GM23338 (cell line): ENCODE results near the gene MTCL3.

Experiments
- ATAC-seq: fragments of 200-7000 bp; cut with Tn5 transposase; 3 replicates; pipeline ENCODE4 v1.9.1; 2020
- DNase-seq: peaks from one replicate; pipeline ENCODE4 v3.0.0-alpha.2; 2015; ENCODE audit warnings: low spot score
- H2AFZ ChIP-seq: fragments of 200-600 bp; sonication (generic); 2 replicates; pipeline ENCODE4 v1.8.0; 2016; ENCODE audit warnings: antibody characterized with exemption, mild to moderate bottlenecking, moderate library complexity
- H3F3A ChIP-seq: fragments of 200-600 bp; sonication (generic); replicated peaks from 2 replicates; pipeline ENCODE4 v1.8.0; 2017; ENCODE audit warnings: antibody characterized with exemption, mixed run types, low read depth
- H3K27ac ChIP-seq: fragments of 200-600 bp; sonication (generic); 2 replicates; pipeline ENCODE4 v1.6.1; 2016; ENCODE audit warnings: low read depth
- H3K27me3 ChIP-seq: fragments of 200-600 bp; sonication (generic); 2 replicates; pipeline ENCODE4 v1.8.0; 2016; ENCODE audit warnings: mild to moderate bottlenecking, mixed run types, moderate library complexity; ENCODE audit not compliant: insufficient read depth
- H3K36me3 ChIP-seq: fragments of 200-600 bp; sonication (generic); 2 replicates; pipeline ENCODE4 v1.8.0; 2016; ENCODE audit warnings: mild to moderate bottlenecking; ENCODE audit not compliant: insufficient read depth
- H3K4me1 ChIP-seq: fragments of 200-600 bp; sonication (generic); 2 replicates; pipeline ENCODE4 v1.8.0; 2016; ENCODE audit warnings: mild to moderate bottlenecking, moderate library complexity; ENCODE audit not compliant: insufficient read depth
- H3K4me2 ChIP-seq: fragments of 200-600 bp; sonication (generic); 2 replicates; pipeline ENCODE4 v1.7.1; 2017; ENCODE audit warnings: mixed run types
- H3K4me3 ChIP-seq: fragments of 200-600 bp; sonication (generic); 2 replicates; pipeline ENCODE4 v1.6.1; 2016; ENCODE audit warnings: mixed run types
- H3K79me2 ChIP-seq: fragments of 200-600 bp; sonication (generic); replicated peaks from 2 replicates; pipeline ENCODE4 v1.8.0; 2017; ENCODE audit warnings: mild to moderate bottlenecking; ENCODE audit not compliant: insufficient read depth
- H3K9me2 ChIP-seq: fragments of 200-600 bp; sonication (generic); 2 replicates; pipeline ENCODE4 v1.8.0; 2017; ENCODE audit not compliant: insufficient read depth
- H4K20me1 ChIP-seq: fragments of 200-600 bp; sonication (generic); replicated peaks from 2 replicates; pipeline ENCODE4 v1.8.0; 2017; ENCODE audit warnings: mild to moderate bottlenecking; ENCODE audit not compliant: insufficient read depth
- H3K27ac Mint-ChIP-seq: 2 replicates; pipeline ENCODE4 v1.8.0; 2020; ENCODE audit warnings: inconsistent platforms, mild to moderate bottlenecking, moderate library complexity, mixed read lengths
- H3K27me3 Mint-ChIP-seq: 3 replicates; pipeline ENCODE4 v1.8.0; 2022; ENCODE audit warnings: low read depth, mild to moderate bottlenecking, moderate library complexity, mixed read lengths, inconsistent platforms; ENCODE audit not compliant: insufficient read depth, poor library complexity
- H3K36me3 Mint-ChIP-seq: 3 replicates; pipeline ENCODE4 v1.8.0; 2021; ENCODE audit warnings: low read depth, mild to moderate bottlenecking, inconsistent platforms, moderate library complexity, mixed read lengths
- H3K4me1 Mint-ChIP-seq: 3 replicates; pipeline ENCODE4 v1.8.0; 2020; ENCODE audit warnings: mild to moderate bottlenecking, inconsistent platforms, mixed read lengths
- H3K4me3 Mint-ChIP-seq: 3 replicates; pipeline ENCODE4 v1.8.0; 2021; ENCODE audit warnings: moderate library complexity, mild to moderate bottlenecking, inconsistent platforms, mixed read lengths
- H3K9me3 Mint-ChIP-seq: 3 replicates; pipeline ENCODE4 v1.8.0; 2020; ENCODE audit warnings: moderate library complexity, mild to moderate bottlenecking, inconsistent platforms, mixed read lengths
- CREB1 ChIP-seq: fragments of 250-450 bp; sonication (Bioruptor Pico); IDR thresholded peaks from 2 replicates; pipeline ENCODE4 v1.5.0; 2020; ENCODE audit warnings: low read depth, mild to moderate bottlenecking, moderate library complexity
- CTCF ChIP-seq, 2 experiments: fragments of 200-600 bp in 1 of 2; sonication (generic) in 1 of 2; conservative IDR thresholded peaks; 2 replicates each; pipeline versions ENCODE4 v1.5.1 to v1.6.1; 2016 to 2017; ENCODE audit warnings: antibody characterized with exemption in 2 of 2, low read depth in 2 of 2, mild to moderate bottlenecking in 2 of 2, moderate library complexity in 1 of 2
- ETS1 ChIP-seq: IDR thresholded peaks from 2 replicates; pipeline ENCODE4 v1.6.1; 2016; ENCODE audit warnings: antibody characterized with exemption
- JUNB ChIP-seq: IDR thresholded peaks from one replicate; pipeline ENCODE4 v1.6.1; 2016; ENCODE audit warnings: antibody characterized with exemption; ENCODE audit not compliant: unreplicated experiment
- NANOG ChIP-seq: IDR thresholded peaks from 2 replicates; pipeline ENCODE4 v1.6.1; 2016; ENCODE audit warnings: antibody characterized with exemption, borderline replicate concordance
- STAT1 ChIP-seq: IDR thresholded peaks from one replicate; pipeline ENCODE4 v1.6.1; 2016; ENCODE audit warnings: antibody characterized with exemption; ENCODE audit not compliant: unreplicated experiment
- ZNF114 ChIP-seq: fragments of 250-450 bp; sonication (Bioruptor Pico); IDR thresholded peaks from 2 replicates; pipeline ENCODE4 v1.5.0; 2020; ENCODE audit warnings: mild to moderate bottlenecking, moderate library complexity
- TF ChIP-seq, protein P1 (sequence below): fragments of 250-450 bp; sonication (Bioruptor Pico); IDR thresholded peaks from 2 replicates; pipeline ENCODE4 v1.5.0; 2020; ENCODE audit warnings: mild to moderate bottlenecking, moderate library complexity

The MTCL3 gene

GRCh38 chr6:127446356-127446755, 72.8 kb downstream of the MTCL3 start:
- TF ChIP-seq ZNF114 (CRISPR knock-in tag) (no peak), STAT1 (no peak), CREB1 (CRISPR knock-in tag) (no peak), JUNB (no peak), CTCF (conservative IDR thresholded peaks at IDR 0.05; ENCODE audit: low read depth in 2 of 2) (no peak), ETS1 (no peak)
- Histone ChIP-seq H3K4me2 (no peak overlapping the region), H3K27me3 (no peaks in the 10 kb centered on the region), H3K36me3 (no peaks in the 10 kb centered on the region), H3K27ac (no peak overlapping the region), H3F3A (no peaks in the 10 kb centered on the region), H3K9me2 (no peaks in the 10 kb centered on the region), H3K4me3 (no peak overlapping the region), H4K20me1 (no peaks in the 10 kb centered on the region), H2AFZ (no peak overlapping the region), H3K4me1 (no peaks in the 10 kb centered on the region), H3K79me2 (no peaks in the 10 kb centered on the region)
- ATAC-seq (no peak), DNase-seq (no peak)
- Mint-ChIP-seq H3K27ac (no peak overlapping the region; the same call in 1 of the 2 replicates), H3K27me3 (no peaks in the 10 kb centered on the region), H3K9me3 (no peaks in the 10 kb centered on the region), H3K36me3 (peaks cover 33% of the 10 kb centered on the region), H3K4me3 (no peak overlapping the region), H3K4me1 (peaks cover 8% of the 10 kb centered on the region)

GRCh38 chr6:127441881-127442280, 77.3 kb downstream of the MTCL3 start:
- Mint-ChIP-seq H3K27ac (no peak overlapping the region; the same call in 1 of the 2 replicates), H3K9me3 (no peaks in the 10 kb centered on the region), H3K4me1 (no peaks in the 10 kb centered on the region; the same call in 2 of the 3 replicates), H3K36me3 (peaks cover 6% of the 10 kb centered on the region; the same call in 2 of the 3 replicates), H3K27me3 (peaks cover 1% of the 10 kb centered on the region), H3K4me3 (no peak overlapping the region)
- Histone ChIP-seq H3K4me3 (no peak overlapping the region), H3K79me2 (no peaks in the 10 kb centered on the region), H2AFZ (no peak overlapping the region), H3K36me3 (no peaks in the 10 kb centered on the region), H3K27me3 (no peaks in the 10 kb centered on the region), H3K4me1 (no peaks in the 10 kb centered on the region), H3K27ac (no peak overlapping the region), H3K4me2 (no peak overlapping the region), H3K9me2 (no peaks in the 10 kb centered on the region), H3F3A (no peaks in the 10 kb centered on the region), H4K20me1 (no peaks in the 10 kb centered on the region)
- DNase-seq (no peak), ATAC-seq (no peak)
- no peak for TF ChIP-seq ZNF114 (CRISPR knock-in tag)
- no peak for TF ChIP-seq JUNB
- TF ChIP-seq, protein P1, sequence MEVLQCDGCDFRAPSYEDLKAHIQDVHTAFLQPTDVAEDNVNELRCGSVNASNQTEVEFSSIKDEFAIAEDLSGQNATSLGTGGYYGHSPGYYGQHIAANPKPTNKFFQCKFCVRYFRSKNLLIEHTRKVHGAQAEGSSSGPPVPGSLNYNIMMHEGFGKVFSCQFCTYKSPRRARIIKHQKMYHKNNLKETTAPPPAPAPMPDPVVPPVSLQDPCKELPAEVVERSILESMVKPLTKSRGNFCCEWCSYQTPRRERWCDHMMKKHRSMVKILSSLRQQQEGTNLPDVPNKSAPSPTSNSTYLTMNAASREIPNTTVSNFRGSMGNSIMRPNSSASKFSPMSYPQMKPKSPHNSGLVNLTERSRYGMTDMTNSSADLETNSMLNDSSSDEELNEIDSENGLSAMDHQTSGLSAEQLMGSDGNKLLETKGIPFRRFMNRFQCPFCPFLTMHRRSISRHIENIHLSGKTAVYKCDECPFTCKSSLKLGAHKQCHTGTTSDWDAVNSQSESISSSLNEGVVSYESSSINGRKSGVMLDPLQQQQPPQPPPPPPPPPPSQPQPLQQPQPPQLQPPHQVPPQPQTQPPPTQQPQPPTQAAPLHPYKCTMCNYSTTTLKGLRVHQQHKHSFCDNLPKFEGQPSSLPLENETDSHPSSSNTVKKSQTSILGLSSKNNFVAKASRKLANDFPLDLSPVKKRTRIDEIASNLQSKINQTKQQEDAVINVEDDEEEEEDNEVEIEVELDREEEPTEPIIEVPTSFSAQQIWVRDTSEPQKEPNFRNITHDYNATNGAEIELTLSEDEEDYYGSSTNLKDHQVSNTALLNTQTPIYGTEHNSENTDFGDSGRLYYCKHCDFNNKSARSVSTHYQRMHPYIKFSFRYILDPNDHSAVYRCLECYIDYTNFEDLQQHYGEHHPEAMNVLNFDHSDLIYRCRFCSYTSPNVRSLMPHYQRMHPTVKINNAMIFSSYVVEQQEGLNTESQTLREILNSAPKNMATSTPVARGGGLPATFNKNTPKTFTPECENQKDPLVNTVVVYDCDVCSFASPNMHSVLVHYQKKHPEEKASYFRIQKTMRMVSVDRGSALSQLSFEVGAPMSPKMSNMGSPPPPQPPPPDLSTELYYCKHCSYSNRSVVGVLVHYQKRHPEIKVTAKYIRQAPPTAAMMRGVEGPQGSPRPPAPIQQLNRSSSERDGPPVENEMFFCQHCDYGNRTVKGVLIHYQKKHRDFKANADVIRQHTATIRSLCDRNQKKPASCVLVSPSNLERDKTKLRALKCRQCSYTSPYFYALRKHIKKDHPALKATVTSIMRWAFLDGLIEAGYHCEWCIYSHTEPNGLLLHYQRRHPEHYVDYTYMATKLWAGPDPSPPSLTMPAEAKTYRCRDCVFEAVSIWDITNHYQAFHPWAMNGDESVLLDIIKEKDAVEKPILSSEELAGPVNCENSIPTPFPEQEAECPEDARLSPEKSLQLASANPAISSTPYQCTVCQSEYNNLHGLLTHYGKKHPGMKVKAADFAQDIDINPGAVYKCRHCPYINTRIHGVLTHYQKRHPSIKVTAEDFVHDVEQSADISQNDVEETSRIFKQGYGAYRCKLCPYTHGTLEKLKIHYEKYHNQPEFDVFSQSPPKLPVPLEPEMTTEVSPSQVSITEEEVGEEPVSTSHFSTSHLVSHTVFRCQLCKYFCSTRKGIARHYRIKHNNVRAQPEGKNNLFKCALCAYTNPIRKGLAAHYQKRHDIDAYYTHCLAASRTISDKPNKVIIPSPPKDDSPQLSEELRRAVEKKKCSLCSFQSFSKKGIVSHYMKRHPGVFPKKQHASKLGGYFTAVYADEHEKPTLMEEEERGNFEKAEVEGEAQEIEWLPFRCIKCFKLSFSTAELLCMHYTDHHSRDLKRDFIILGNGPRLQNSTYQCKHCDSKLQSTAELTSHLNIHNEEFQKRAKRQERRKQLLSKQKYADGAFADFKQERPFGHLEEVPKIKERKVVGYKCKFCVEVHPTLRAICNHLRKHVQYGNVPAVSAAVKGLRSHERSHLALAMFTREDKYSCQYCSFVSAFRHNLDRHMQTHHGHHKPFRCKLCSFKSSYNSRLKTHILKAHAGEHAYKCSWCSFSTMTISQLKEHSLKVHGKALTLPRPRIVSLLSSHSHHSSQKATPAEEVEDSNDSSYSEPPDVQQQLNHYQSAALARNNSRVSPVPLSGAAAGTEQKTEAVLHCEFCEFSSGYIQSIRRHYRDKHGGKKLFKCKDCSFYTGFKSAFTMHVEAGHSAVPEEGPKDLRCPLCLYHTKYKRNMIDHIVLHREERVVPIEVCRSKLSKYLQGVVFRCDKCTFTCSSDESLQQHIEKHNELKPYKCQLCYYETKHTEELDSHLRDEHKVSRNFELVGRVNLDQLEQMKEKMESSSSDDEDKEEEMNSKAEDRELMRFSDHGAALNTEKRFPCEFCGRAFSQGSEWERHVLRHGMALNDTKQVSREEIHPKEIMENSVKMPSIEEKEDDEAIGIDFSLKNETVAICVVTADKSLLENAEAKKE = no peak
- no peak for TF ChIP-seq ETS1
- no peak for TF ChIP-seq NANOG
- no peak for TF ChIP-seq CREB1 (CRISPR knock-in tag)
- TF ChIP-seq STAT1 = no peak
